Osteoblast (primary cell): ENCODE results near the gene SNCAIP. TPM values are rescaled to one million over a fixed set of nuclear protein-coding genes. Genes with fewer than 3 reads are reported as not detected.

ENCODE experiments used
- DNase-seq: peaks from one replicate; pipeline ENCODE4 v3.0.0; 2011; ENCODE audit warnings: low spot score, mixed read lengths; ENCODE audit not compliant: insufficient read length; ENCODE audit errors: missing footprints
- H2AFZ ChIP-seq: 2 replicates; pipeline ENCODE4 v1.6.0; 2011; ENCODE audit warnings: mild to moderate bottlenecking, low read length
- H3K27ac ChIP-seq: 2 replicates; pipeline ENCODE4 v1.5.1; 2011; ENCODE audit warnings: mild to moderate bottlenecking, low read depth, low read length, moderate library complexity
- H3K27me3 ChIP-seq: 2 replicates; pipeline ENCODE4 v1.6.0; 2012; ENCODE audit warnings: mild to moderate bottlenecking, control low read depth, inconsistent platforms, low read length, moderate library complexity; ENCODE audit not compliant: insufficient read depth
- H3K36me3 ChIP-seq: 2 replicates; pipeline ENCODE4 v1.5.1; 2011; ENCODE audit warnings: mild to moderate bottlenecking, low read length, control low read depth, moderate library complexity; ENCODE audit not compliant: insufficient read depth
- H3K4me1 ChIP-seq: 2 replicates; pipeline ENCODE4 v1.5.1; 2011; ENCODE audit warnings: mild to moderate bottlenecking, low read length, control low read depth, moderate library complexity; ENCODE audit not compliant: insufficient read depth
- H3K4me2 ChIP-seq: 2 replicates; pipeline ENCODE4 v1.6.0; 2011; ENCODE audit warnings: mild to moderate bottlenecking, low read length; ENCODE audit not compliant: insufficient read depth
- H3K4me3 ChIP-seq: fragments of 200-600 bp; sonication (generic); 3 replicates; pipeline ENCODE4 v1.5.1; 2012; ENCODE audit warnings: mild to moderate bottlenecking, low read length, inconsistent platforms; ENCODE audit not compliant: insufficient read depth
- H3K79me2 ChIP-seq: 2 replicates; pipeline ENCODE4 v1.6.0; 2012; ENCODE audit warnings: mild to moderate bottlenecking, low read length, control low read depth, inconsistent platforms; ENCODE audit not compliant: insufficient read depth
- H3K9me3 ChIP-seq: 2 replicates; pipeline ENCODE4 v1.5.1; 2011; ENCODE audit warnings: low read depth, low read length, control low read depth
- H4K20me1 ChIP-seq: 2 replicates; pipeline ENCODE4 v1.6.0; 2012; ENCODE audit warnings: mild to moderate bottlenecking, low read length, control low read depth; ENCODE audit not compliant: insufficient read depth
- total RNA-seq: library from RNA; depleted of rRNA; stranded (reverse); fragments of >200 nt; gene quantifications from 2 replicates; pipeline ENCODE4 v1.2.3, GENCODE V29; 2012
- TF ChIP-seq, protein P1 (sequence below): IDR thresholded peaks from 2 replicates; pipeline ENCODE4 v1.5.1; 2011; ENCODE audit warnings: mild to moderate bottlenecking, low read depth, low read length, moderate library complexity; ENCODE audit errors: extremely low read depth

The SNCAIP gene
- total RNA-seq, 1 donor: 6.2 TPM

DNA sequence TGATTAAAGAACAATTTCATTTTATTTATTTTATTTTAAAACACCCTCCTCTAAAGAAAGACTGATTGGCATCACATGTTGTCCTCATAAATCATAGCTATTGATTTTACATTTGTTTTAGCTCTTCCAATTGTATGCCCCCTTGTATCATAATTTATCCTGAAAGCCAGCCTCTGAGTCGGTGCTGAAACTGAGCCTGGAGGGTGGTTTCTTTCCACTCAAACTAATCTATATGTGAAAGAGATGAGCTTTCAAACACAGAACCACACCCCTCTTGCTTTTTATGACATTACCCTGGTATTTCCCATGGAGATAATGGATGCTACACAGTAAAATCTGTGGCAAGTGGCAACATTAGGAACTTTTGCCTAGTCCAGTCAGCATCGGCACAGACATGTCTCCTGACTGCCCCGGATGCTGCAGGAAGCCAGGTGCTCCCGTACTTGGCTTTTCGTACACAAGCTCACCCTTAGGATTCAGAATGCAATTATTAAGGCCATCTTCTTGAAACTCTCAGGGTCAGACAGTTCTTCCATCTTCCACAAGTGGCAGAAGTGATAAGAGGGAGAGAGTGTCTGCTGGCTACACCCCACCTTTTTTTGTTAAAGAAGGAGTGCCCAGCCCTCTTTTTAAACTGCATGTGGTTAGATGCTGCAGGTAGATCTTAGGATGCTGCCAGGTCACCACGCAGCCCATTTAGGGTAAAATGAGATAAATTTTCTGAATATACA lies 91.1 kb downstream of the SNCAIP start:
- H3K4me2 ChIP-seq: no peak overlapping the region
- no peaks in the 10 kb centered on the region for H3K4me1 ChIP-seq
- no peak overlapping the region for H2AFZ ChIP-seq
- no peaks in the 10 kb centered on the region for H3K36me3 ChIP-seq
- H3K79me2 ChIP-seq: no peaks in the 10 kb centered on the region
- TF ChIP-seq, protein P1, sequence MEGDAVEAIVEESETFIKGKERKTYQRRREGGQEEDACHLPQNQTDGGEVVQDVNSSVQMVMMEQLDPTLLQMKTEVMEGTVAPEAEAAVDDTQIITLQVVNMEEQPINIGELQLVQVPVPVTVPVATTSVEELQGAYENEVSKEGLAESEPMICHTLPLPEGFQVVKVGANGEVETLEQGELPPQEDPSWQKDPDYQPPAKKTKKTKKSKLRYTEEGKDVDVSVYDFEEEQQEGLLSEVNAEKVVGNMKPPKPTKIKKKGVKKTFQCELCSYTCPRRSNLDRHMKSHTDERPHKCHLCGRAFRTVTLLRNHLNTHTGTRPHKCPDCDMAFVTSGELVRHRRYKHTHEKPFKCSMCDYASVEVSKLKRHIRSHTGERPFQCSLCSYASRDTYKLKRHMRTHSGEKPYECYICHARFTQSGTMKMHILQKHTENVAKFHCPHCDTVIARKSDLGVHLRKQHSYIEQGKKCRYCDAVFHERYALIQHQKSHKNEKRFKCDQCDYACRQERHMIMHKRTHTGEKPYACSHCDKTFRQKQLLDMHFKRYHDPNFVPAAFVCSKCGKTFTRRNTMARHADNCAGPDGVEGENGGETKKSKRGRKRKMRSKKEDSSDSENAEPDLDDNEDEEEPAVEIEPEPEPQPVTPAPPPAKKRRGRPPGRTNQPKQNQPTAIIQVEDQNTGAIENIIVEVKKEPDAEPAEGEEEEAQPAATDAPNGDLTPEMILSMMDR: no peak
- H3K9me3 ChIP-seq: no peaks in the 10 kb centered on the region
- H3K27ac ChIP-seq: no peak overlapping the region
- DNase-seq: no peak
- H4K20me1 ChIP-seq: no peaks in the 10 kb centered on the region
- no peak overlapping the region for H3K4me3 ChIP-seq
- H3K27me3 ChIP-seq: no peaks in the 10 kb centered on the region

- no peak overlapping the region for H2AFZ ChIP-seq
- no peak for DNase-seq
- H3K27me3 ChIP-seq: no peaks in the 10 kb centered on the region
- H3K9me3 ChIP-seq: no peaks in the 10 kb centered on the region
- H3K4me1 ChIP-seq: no peaks in the 10 kb centered on the region
- H3K27ac ChIP-seq: no peak overlapping the region
- no peak overlapping the region for H3K4me2 ChIP-seq
- TF ChIP-seq, protein P1: no peak
- H3K36me3 ChIP-seq: no peaks in the 10 kb centered on the region
- no peak overlapping the region for H3K4me3 ChIP-seq
- no peaks in the 10 kb centered on the region for H3K79me2 ChIP-seq
- no peaks in the 10 kb centered on the region for H4K20me1 ChIP-seq
Measured at GRCh38 chr5:122404018-122404417, 92.0 kb downstream of the SNCAIP start.

DNA sequence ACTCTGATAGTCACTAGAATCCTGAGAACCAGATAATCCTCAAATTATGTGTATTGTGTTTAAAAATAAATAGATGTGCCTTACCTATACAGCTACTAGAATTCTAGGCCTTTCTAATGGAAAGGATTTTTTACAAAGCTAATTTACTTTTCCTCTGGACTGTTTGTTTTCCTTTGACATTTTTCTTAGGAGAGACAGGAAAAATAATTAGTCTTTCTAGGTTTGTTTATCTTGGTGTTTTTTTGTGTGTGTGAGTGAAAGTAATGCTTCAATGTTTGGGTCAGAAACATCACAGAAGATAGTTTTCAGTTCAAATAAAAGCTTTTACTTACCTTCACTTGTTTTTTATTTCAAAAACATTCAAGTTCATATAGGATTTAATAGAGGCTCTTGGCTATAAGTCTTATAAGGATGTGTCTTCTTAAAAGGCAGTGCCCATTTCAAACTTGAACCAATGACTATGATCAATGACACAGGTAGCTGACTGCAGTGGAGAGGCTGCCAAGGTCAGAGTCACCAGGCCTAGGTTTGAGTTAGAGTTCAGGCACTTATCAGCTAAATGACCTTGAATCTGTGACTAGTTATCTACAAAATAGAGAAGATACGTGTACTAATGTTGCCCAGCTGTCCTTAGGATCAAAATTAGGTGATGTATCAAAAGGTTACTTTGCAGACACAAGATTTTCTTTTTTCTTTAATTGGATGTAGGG lies 92.8 kb downstream of the SNCAIP start:
- no peaks in the 10 kb centered on the region for H3K36me3 ChIP-seq
- no peak overlapping the region for H3K4me2 ChIP-seq
- H3K4me3 ChIP-seq: no peak overlapping the region
- no peak overlapping the region for H3K27ac ChIP-seq
- no peaks in the 10 kb centered on the region for H3K4me1 ChIP-seq
- TF ChIP-seq, protein P1: no peak
- H3K27me3 ChIP-seq: no peaks in the 10 kb centered on the region
- no peak for DNase-seq
- H2AFZ ChIP-seq: no peak overlapping the region
- H3K79me2 ChIP-seq: no peaks in the 10 kb centered on the region
- H4K20me1 ChIP-seq: no peaks in the 10 kb centered on the region
- no peaks in the 10 kb centered on the region for H3K9me3 ChIP-seq

- no peak overlapping the region for H3K27ac ChIP-seq
- TF ChIP-seq, protein P1: no peak
- no peaks in the 10 kb centered on the region for H4K20me1 ChIP-seq
- no peak overlapping the region for H3K4me3 ChIP-seq
- no peaks in the 10 kb centered on the region for H3K79me2 ChIP-seq
- H3K9me3 ChIP-seq: no peaks in the 10 kb centered on the region
- no peak for DNase-seq
- H3K27me3 ChIP-seq: no peaks in the 10 kb centered on the region
- H3K4me1 ChIP-seq: no peaks in the 10 kb centered on the region
- H3K36me3 ChIP-seq: no peaks in the 10 kb centered on the region
- no peak overlapping the region for H3K4me2 ChIP-seq
- H2AFZ ChIP-seq: no peak overlapping the region
Measured at GRCh38 chr5:122405751-122406150, 93.7 kb downstream of the SNCAIP start.
